ENCODE results near the gene FKBP3. TPM values are rescaled to one million over a fixed set of nuclear protein-coding genes. Genes with fewer than 3 reads are reported as not detected.

The FKBP3 gene
- total and polyA plus RNA-seq, 2 of the 4 experiments (the other 2 are of a cell fraction), result 8.6 to 45.3 TPM

- Histone ChIP-seq H2AK5ac (ENCODE audit: low read depth, low read length) (no peak overlapping the region), H4K91ac (ENCODE audit: insufficient read depth, low read depth, low read length) (no peak overlapping the region), H4K5ac (ENCODE audit: low read depth, low read length) (no peak overlapping the region), H3K27ac (ENCODE audit: insufficient read depth, low read length) (no peak overlapping the region), H3K36me3 (ENCODE audit: control insufficient read depth, insufficient read depth, low read length) (peaks cover 32% of the 10 kb centered on the region), H3K18ac (ENCODE audit: low read depth, low read length) (no peak overlapping the region), H2BK15ac (ENCODE audit: low read depth, low read length) (no peak overlapping the region), H3K4me1 (ENCODE audit: control insufficient read depth, insufficient read depth, low read length) (no peaks in the 10 kb centered on the region), H3K79me1 (ENCODE audit: low read depth in 1 of 2, low read length in 2 of 2) (peaks cover 4 to 8% of the 10 kb centered on the region in 2 experiments; a peak in 3 of 4 replicates), H2BK120ac (ENCODE audit: low read depth, low read length) (no peak overlapping the region), H2AFZ (replicated peaks; ENCODE audit: low read length, poor library complexity) (no peak overlapping the region), H2BK20ac (ENCODE audit: low read depth, low read length) (no peak overlapping the region), H3K9me1 (ENCODE audit: insufficient read depth, low read length) (no peaks in the 10 kb centered on the region), H3K23ac (ENCODE audit: low read depth, low read length) (no peak overlapping the region), H3K27me3 (ENCODE audit: control insufficient read depth, insufficient read depth, low read length) (no peaks in the 10 kb centered on the region), H3K9ac (ENCODE audit: low read depth, low read length) (no peak overlapping the region), H2AK9ac (replicated peaks; ENCODE audit: low read depth, low read length, poor library complexity) (no peak overlapping the region), H4K20me1 (ENCODE audit: insufficient read depth, low read length) (no peaks in the 10 kb centered on the region), H4K8ac (ENCODE audit: low read depth in 2 of 2, low read length in 2 of 2) (no peak overlapping the region), H3K56ac (ENCODE audit: extremely low read depth, insufficient read depth, low read length) (no peak overlapping the region), H3K14ac (replicated peaks; ENCODE audit: low read depth, low read length) (no peak overlapping the region), H3K9me3 (ENCODE audit: control insufficient read depth, insufficient read depth, low read length) (no peaks in the 10 kb centered on the region), H2BK5ac (ENCODE audit: low read depth, low read length, poor library complexity, severe bottlenecking) (no peak overlapping the region), H3K4ac (ENCODE audit: low read depth, low read length) (no peak overlapping the region), H3K4me2 (ENCODE audit: low read depth, low read length) (no peak overlapping the region), H3K4me3 (ENCODE audit: insufficient read depth, low read depth, low read length) (no peak overlapping the region)
- no peak for TF ChIP-seq RFX5 (IDR thresholded peaks at IDR 0.05; ENCODE audit: low read depth, low read length)
- TF ChIP-seq NFE2L2 (IDR thresholded peaks at IDR 0.05; ENCODE audit: low read depth, low read length), result no peak
- ChIA-PET CTCF (interaction anchor here (0.7 kb wide), 1 partner anchor 14 kb away, joined by 3 read pairs; no protein-coding TSS in a partner anchor), POLR2A (ENCODE audit: unreplicated experiment) (no interaction called here)
- WGBS, 2 experiments (ENCODE audit: extremely low coverage in 2 of 2, insufficient read length in 1 of 2), result no CpG with 5 or more reads among the region's 2 CpGs
- no TSS peak for BruUV-seq (replicated peaks)
- dilution Hi-C loops (cut with HindIII; ENCODE audit: low sequenced_read_pairs, unreplicated experiment), result no loop called here
- in situ Hi-C loops (cut with MboI; ENCODE audit: low sequenced_read_pairs), result no loop called here
- ATAC-seq (ENCODE audit: low read depth) (no peak), DNase-seq (no peak)
- intact Hi-C loops (cut with micrococcal nuclease), result no loop called here
These were observed 8.5 kb downstream of the FKBP3 start for GRCh38 chr14:45125754-45126153.
